Loucy (cell line): Measurements from ENCODE around the gene B4GALNT3.

Experiments
- EZH2phosphoT487 ChIP-seq: fragments of 200-600 bp; IDR thresholded peaks from 2 replicates; pipeline ENCODE4 v1.6.1; 2018; ENCODE audit warnings: antibody characterized with exemption, mild to moderate bottlenecking, moderate library complexity, borderline replicate concordance
- TF ChIP-seq, protein P1 (sequence below): fragments of 200-600 bp; sonication (generic); conservative IDR thresholded peaks from 2 replicates; pipeline ENCODE4 v1.5.1; 2014; ENCODE audit warnings: mild to moderate bottlenecking, antibody characterized with exemption, low read length

DNA sequence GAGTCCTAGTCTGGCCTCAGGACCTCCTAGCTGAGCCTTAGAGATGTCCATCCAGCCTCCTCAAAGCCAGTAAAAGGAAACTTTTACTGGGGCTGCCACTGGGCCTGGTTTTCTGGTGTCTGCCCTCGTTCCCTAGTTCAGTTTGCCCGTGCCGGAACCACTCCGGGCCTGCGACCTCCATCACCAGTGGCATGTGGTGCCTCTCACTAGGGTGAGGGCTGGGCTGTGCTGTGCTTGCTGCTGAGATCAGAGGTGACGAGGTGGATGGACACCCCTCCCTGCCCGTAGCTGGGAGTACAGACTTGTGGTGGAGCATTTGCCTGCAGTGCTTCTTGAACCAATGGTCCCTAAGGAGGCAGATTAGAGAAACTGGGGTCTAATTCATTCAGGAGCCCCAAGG is 75.7 kb downstream of the B4GALNT3 start:
- TF ChIP-seq, protein P1, sequence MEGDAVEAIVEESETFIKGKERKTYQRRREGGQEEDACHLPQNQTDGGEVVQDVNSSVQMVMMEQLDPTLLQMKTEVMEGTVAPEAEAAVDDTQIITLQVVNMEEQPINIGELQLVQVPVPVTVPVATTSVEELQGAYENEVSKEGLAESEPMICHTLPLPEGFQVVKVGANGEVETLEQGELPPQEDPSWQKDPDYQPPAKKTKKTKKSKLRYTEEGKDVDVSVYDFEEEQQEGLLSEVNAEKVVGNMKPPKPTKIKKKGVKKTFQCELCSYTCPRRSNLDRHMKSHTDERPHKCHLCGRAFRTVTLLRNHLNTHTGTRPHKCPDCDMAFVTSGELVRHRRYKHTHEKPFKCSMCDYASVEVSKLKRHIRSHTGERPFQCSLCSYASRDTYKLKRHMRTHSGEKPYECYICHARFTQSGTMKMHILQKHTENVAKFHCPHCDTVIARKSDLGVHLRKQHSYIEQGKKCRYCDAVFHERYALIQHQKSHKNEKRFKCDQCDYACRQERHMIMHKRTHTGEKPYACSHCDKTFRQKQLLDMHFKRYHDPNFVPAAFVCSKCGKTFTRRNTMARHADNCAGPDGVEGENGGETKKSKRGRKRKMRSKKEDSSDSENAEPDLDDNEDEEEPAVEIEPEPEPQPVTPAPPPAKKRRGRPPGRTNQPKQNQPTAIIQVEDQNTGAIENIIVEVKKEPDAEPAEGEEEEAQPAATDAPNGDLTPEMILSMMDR: no peak
- no peak for TF ChIP-seq EZH2phosphoT487
